Type B pancreatic cell (in vitro differentiated cells): Measurements from ENCODE around the gene LUC7L3. TPM values are rescaled to one million over a fixed set of nuclear protein-coding genes. Genes with fewer than 3 reads are reported as not detected.
A peak's percentile ranks its signal among the peaks of the same experiment; 100 is the strongest.

ENCODE experiments used
- DNase-seq: peaks from one replicate; pipeline ENCODE4 v3.0.0; 2021; ENCODE audit warnings: mixed read lengths; ENCODE audit not compliant: unreplicated experiment; ENCODE audit errors: extremely low spot score
- H3K27ac Mint-ChIP-seq: 2 replicates; pipeline ENCODE4 v1.8.0; 2021; ENCODE audit warnings: mild to moderate bottlenecking, mixed read lengths
- H3K27me3 Mint-ChIP-seq: 2 replicates; pipeline ENCODE4 v1.8.0; 2021; ENCODE audit warnings: mixed read lengths
- H3K36me3 Mint-ChIP-seq: 2 replicates; pipeline ENCODE4 v1.8.0; 2021; ENCODE audit warnings: mixed read lengths
- H3K4me1 Mint-ChIP-seq: one replicate; pipeline ENCODE4 v1.8.0; 2021; ENCODE audit warnings: mixed read lengths; ENCODE audit not compliant: unreplicated experiment
- H3K4me3 Mint-ChIP-seq: 2 replicates; pipeline ENCODE4 v1.8.0; 2021; ENCODE audit warnings: mild to moderate bottlenecking, mixed read lengths
- H3K9me3 Mint-ChIP-seq: 2 replicates; pipeline ENCODE4 v1.8.0; 2021; ENCODE audit warnings: mixed read lengths
- CTCF ChIP-seq: fragments of 200-600 bp; sonication (generic); conservative IDR thresholded peaks from 2 replicates; pipeline ENCODE4 v1.5.0; 2021; ENCODE audit warnings: antibody characterized with exemption, mild to moderate bottlenecking
- total RNA-seq: library from RNA; stranded (reverse); gene quantifications from 2 replicates; pipeline ENCODE4 v1.2.1, GENCODE V29; 2021; ENCODE audit warnings: low replicate concordance

LUC7L3 gene
- total RNA-seq, 1 donor from 2014 or later, result 157 TPM

DNA sequence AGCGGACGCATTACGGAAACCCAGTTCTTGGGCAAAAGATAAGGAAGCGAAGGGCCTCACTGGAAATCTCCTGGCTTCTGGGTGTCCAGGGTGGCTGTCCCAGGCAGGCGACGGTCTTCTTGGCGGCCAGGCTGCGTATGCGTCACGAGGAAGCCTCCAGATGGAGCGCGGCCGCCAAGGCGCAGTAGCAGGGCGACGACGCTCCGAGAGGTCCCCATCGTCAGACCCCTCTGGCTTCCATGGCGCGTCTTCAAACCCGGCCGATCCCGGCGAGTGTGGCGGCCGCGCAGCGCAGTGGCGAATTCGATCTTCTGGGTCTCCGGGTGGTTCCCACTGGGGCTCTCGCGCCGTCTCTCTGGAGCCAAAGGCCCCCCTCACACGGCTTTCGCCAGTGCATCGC lies 61.8 kb downstream of the LUC7L3 start:
- TF ChIP-seq CTCF, result no peak
- no peaks in the 10 kb centered on the region for H3K27me3 Mint-ChIP-seq
- H3K9me3 Mint-ChIP-seq, result no peaks in the 10 kb centered on the region
- H3K27ac Mint-ChIP-seq, result no peak overlapping the region
- H3K4me1 Mint-ChIP-seq, result peaks cover 11% of the 10 kb centered on the region
- H3K36me3 Mint-ChIP-seq, result no peaks in the 10 kb centered on the region
- no peak for DNase-seq
- H3K4me3 Mint-ChIP-seq, result no peak overlapping the region

- Mint-ChIP-seq H3K4me3 (no peak overlapping the region), H3K36me3 (no peaks in the 10 kb centered on the region), H3K27ac (peak overlapping the region; percentile 37), H3K27me3 (no peaks in the 10 kb centered on the region), H3K9me3 (no peaks in the 10 kb centered on the region), H3K4me1 (peaks cover 24% of the 10 kb centered on the region)
- peak; percentile 93 for DNase-seq
- TF ChIP-seq CTCF, result peak; percentile 99
These were observed 63.8 kb downstream of the LUC7L3 start for GRCh38 chr17:50783193-50783660.

- Mint-ChIP-seq H3K4me1 (peaks cover 24% of the 10 kb centered on the region), H3K27ac (no peak overlapping the region), H3K9me3 (no peaks in the 10 kb centered on the region), H3K4me3 (no peak overlapping the region), H3K27me3 (no peaks in the 10 kb centered on the region), H3K36me3 (no peaks in the 10 kb centered on the region)
- DNase-seq, result no peak
- TF ChIP-seq CTCF, result no peak
These were observed 64.5 kb downstream of the LUC7L3 start for GRCh38 chr17:50783905-50784304.

- TF ChIP-seq CTCF, result no peak
- Mint-ChIP-seq H3K27ac (no peak overlapping the region), H3K36me3 (no peaks in the 10 kb centered on the region), H3K27me3 (no peaks in the 10 kb centered on the region), H3K4me3 (no peak overlapping the region), H3K9me3 (no peaks in the 10 kb centered on the region), H3K4me1 (peaks cover 26% of the 10 kb centered on the region)
- DNase-seq, result no peak
These were observed 65.7 kb downstream of the LUC7L3 start for GRCh38 chr17:50785126-50785525.

DNA sequence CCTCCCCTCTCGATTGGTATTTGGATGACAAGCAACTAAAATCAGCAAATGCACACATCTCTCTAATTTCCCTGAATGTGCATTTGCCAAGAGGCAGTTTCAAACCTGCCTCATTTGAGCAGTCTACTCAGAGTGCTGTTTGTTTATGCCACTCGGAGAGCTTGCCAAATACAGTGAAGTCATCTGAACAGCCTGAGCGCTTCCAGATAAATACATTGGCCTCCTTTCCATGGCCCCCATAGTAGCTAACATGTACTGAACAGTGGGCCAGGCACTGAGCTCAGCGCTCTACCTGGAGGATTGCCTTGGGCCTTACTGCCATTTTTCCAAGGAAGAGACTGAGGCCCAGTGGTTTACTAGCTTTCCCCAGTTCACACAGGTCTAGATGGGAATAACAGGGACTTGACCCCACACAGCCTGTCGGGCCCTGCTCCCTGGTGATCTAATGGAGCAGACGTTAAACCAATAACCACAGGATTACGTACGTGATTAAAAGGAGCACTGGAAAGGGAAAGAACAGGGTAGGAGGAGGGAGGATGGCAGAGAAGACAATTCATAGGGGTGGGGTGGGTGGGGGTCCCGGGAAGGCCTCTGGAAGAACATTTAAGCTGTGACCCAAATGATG lies 66.7 kb downstream of the LUC7L3 start:
- no peaks in the 10 kb centered on the region for H3K9me3 Mint-ChIP-seq
- H3K27me3 Mint-ChIP-seq, result no peaks in the 10 kb centered on the region
- TF ChIP-seq CTCF, result no peak
- peaks cover 31% of the 10 kb centered on the region for H3K4me1 Mint-ChIP-seq
- H3K4me3 Mint-ChIP-seq, result no peak overlapping the region
- H3K27ac Mint-ChIP-seq, result peak overlapping the region; percentile 41
- no peak for DNase-seq
- no peaks in the 10 kb centered on the region for H3K36me3 Mint-ChIP-seq
